OCI-LY1 (cell line): Measurements from ENCODE around the gene STRIP2.
"Not testable (repeated sequence)": the region's sequence is repeated elsewhere in the genome, so short reads cannot be mapped to it uniquely, and the experiment has no call there.

Source experiments
- CTCF ChIP-seq: fragments of 200-600 bp; sonication (generic), shearing (Covaris generic); IDR thresholded peaks from 2 replicates; pipeline ENCODE4 v1.5.1; 2017; ENCODE audit warnings: mild to moderate bottlenecking, antibody characterized with exemption, low read length, moderate library complexity, mixed read lengths
- EZH2 ChIP-seq: fragments of 200-600 bp; sonication (generic), shearing (Covaris generic); IDR thresholded peaks from 2 replicates; pipeline ENCODE4 v1.8.0; 2017; ENCODE audit warnings: borderline replicate concordance, mixed run types, mild to moderate bottlenecking, antibody characterized with exemption, low read length, moderate library complexity, mixed read lengths

GRCh38 chr7:129444776-129445175, 10.5 kb downstream of the STRIP2 start:
- not testable (repeated sequence) for TF ChIP-seq CTCF, EZH2
